ENCODE measurements around the gene CCSER1.
"Not testable (repeated sequence)": the region's sequence is repeated elsewhere in the genome, so short reads cannot be mapped to it uniquely, and the experiment has no call there.

Gene CCSER1

GRCh38 chr4:91319556-91320268, 1192.5 kb downstream of the CCSER1 start:
- H3K79me2 ChIP-seq (ENCODE audit: control insufficient read depth, low read length) = no peaks in the 10 kb centered on the region

DNA sequence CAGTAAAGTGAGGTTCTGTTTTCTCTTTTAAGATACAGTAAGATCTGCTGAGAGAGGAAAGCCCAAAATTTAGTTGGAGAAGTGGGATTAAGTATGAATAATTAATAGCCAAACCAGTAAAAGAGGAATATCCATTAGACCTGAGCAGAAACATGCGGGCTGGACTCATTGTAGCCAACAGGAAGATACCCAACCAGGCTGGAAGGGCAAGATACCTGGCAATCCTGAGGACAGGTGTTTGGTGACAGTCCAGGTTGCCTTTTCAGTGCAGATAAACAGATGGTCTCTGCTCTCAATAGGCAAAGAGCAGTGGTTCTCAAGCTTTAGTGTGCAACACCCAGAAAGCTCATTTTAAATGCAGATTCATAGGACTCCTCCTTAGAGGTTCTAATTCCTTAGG, 1195.8 kb downstream of the CCSER1 start:
- no peaks in the 10 kb centered on the region for H3K9me2 ChIP-seq (replicated peaks; ENCODE audit: control insufficient read depth, low read length)
- TF ChIP-seq EZH2phosphoT487 (IDR thresholded peaks at IDR 0.05; ENCODE audit: borderline replicate concordance, low read length) = no peak
- TF ChIP-seq CTCF (IDR thresholded peaks at IDR 0.05; ENCODE audit: low read depth, low read length, poor library complexity, severe bottlenecking) = no peak
- peaks cover 7% of the 10 kb centered on the region; the same call in 1 of the 2 replicates for H3K9me3 ChIP-seq (ENCODE audit: control insufficient read depth, insufficient read depth, low read length)
- H3K4me3 ChIP-seq (ENCODE audit: low read length) = no peak overlapping the region
- no peak overlapping the region for H3K4me2 ChIP-seq (ENCODE audit: low read length)
- H3K27ac ChIP-seq (ENCODE audit: low read depth, low read length) = no peak overlapping the region
- no peaks in the 10 kb centered on the region for H3K27me3 ChIP-seq (ENCODE audit: control insufficient read depth, low read length)
- H3K36me3 ChIP-seq (ENCODE audit: control insufficient read depth, low read length) = no peaks in the 10 kb centered on the region
- no peaks in the 10 kb centered on the region for H3K79me2 ChIP-seq (ENCODE audit: control insufficient read depth, low read length)
- no peaks in the 10 kb centered on the region for H4K20me1 ChIP-seq (ENCODE audit: control insufficient read depth, insufficient read depth, low read depth, low read length)
- no peaks in the 10 kb centered on the region for H3F3A ChIP-seq (ENCODE audit: control insufficient read depth, insufficient read depth)
- no peaks in the 10 kb centered on the region for H3K4me1 ChIP-seq (ENCODE audit: control insufficient read depth, low read length)

More at GRCh38 chr4:91319556-91320268, 1192.5 kb downstream of the CCSER1 start:
- Histone ChIP-seq H3K9me2 (replicated peaks; ENCODE audit: control insufficient read depth, low read length) (no peaks in the 10 kb centered on the region), H3K4me2 (ENCODE audit: low read length) (no peak overlapping the region), H3K4me3 (ENCODE audit: low read length) (no peak overlapping the region), H3K27me3 (ENCODE audit: control insufficient read depth, low read length) (no peaks in the 10 kb centered on the region), H3K36me3 (ENCODE audit: control insufficient read depth, low read length) (no peaks in the 10 kb centered on the region), H3K4me1 (ENCODE audit: control insufficient read depth, low read length) (no peaks in the 10 kb centered on the region), H3K27ac (ENCODE audit: low read depth, low read length) (no peak overlapping the region), H3K9me3 (ENCODE audit: control insufficient read depth, insufficient read depth, low read length) (no peaks in the 10 kb centered on the region), H4K20me1 (ENCODE audit: control insufficient read depth, insufficient read depth, low read depth, low read length) (no peaks in the 10 kb centered on the region), H3F3A (ENCODE audit: control insufficient read depth, insufficient read depth) (no peaks in the 10 kb centered on the region)
- no peak for TF ChIP-seq EZH2phosphoT487 (IDR thresholded peaks at IDR 0.05; ENCODE audit: borderline replicate concordance, low read length)
- TF ChIP-seq CTCF (IDR thresholded peaks at IDR 0.05; ENCODE audit: low read depth, low read length, poor library complexity, severe bottlenecking) = no peak

GRCh38 chr4:91325495-91325894, 1198.3 kb downstream of the CCSER1 start:
- H3K4me2 ChIP-seq (ENCODE audit: low read length) = no peak overlapping the region
- H3K4me1 ChIP-seq (ENCODE audit: control insufficient read depth, low read length) = no peaks in the 10 kb centered on the region
- H3K9me3 ChIP-seq (ENCODE audit: control insufficient read depth, insufficient read depth, low read length) = peaks cover 7% of the 10 kb centered on the region; the same call in 1 of the 2 replicates
- no peak overlapping the region for H3K4me3 ChIP-seq (ENCODE audit: low read length)
- H3K9me2 ChIP-seq (replicated peaks; ENCODE audit: control insufficient read depth, low read length) = no peaks in the 10 kb centered on the region
- no peaks in the 10 kb centered on the region for H3K36me3 ChIP-seq (ENCODE audit: control insufficient read depth, low read length)
- H3F3A ChIP-seq (ENCODE audit: control insufficient read depth, insufficient read depth) = no peaks in the 10 kb centered on the region
- no peak overlapping the region for H3K27ac ChIP-seq (ENCODE audit: low read depth, low read length)
- no peaks in the 10 kb centered on the region for H4K20me1 ChIP-seq (ENCODE audit: control insufficient read depth, insufficient read depth, low read depth, low read length)
- H3K27me3 ChIP-seq (ENCODE audit: control insufficient read depth, low read length) = no peaks in the 10 kb centered on the region
- TF ChIP-seq EZH2phosphoT487 (IDR thresholded peaks at IDR 0.05; ENCODE audit: borderline replicate concordance, low read length) = no peak
- no peak for TF ChIP-seq CTCF (IDR thresholded peaks at IDR 0.05; ENCODE audit: low read depth, low read length, poor library complexity, severe bottlenecking)
- no peaks in the 10 kb centered on the region for H3K79me2 ChIP-seq (ENCODE audit: control insufficient read depth, low read length)

DNA sequence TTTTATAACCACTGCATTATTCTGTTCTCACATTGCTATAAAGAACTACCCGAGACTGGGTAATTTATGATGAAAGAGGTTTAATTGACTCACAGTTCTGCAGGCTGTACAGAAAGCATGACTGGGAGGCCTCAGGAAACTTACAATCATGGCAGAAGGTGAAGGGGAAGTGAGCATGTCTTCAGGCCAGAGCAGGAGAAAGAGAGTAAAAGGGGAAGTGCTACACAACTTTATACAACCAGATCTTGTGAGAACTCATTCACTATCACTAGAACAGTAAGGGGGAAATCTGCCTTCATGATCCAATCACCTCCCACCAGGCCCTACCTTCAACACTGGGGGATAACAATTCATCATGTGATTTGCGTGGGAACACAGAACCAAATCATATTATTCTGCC, 1199.0 kb downstream of the CCSER1 start:
- H3K4me2 ChIP-seq (ENCODE audit: low read length); H3K4me3 ChIP-seq (ENCODE audit: low read length); H3K79me2 ChIP-seq (ENCODE audit: control insufficient read depth, low read length); H4K20me1 ChIP-seq (ENCODE audit: control insufficient read depth, insufficient read depth, low read depth, low read length); H3K4me1 ChIP-seq (ENCODE audit: control insufficient read depth, low read length); H3K27me3 ChIP-seq (ENCODE audit: control insufficient read depth, low read length); H3K27ac ChIP-seq (ENCODE audit: low read depth, low read length); H3F3A ChIP-seq (ENCODE audit: control insufficient read depth, insufficient read depth); H3K9me3 ChIP-seq (ENCODE audit: control insufficient read depth, insufficient read depth, low read length); H3K9me2 ChIP-seq (replicated peaks; ENCODE audit: control insufficient read depth, low read length); H3K36me3 ChIP-seq (ENCODE audit: control insufficient read depth, low read length): not testable (repeated sequence)
